Posterior cingulate gyrus (tissue), 11 donors: ENCODE measurements around the gene NKAIN4.
"Not testable (repeated sequence)": the region's sequence is repeated elsewhere in the genome, so short reads cannot be mapped to it uniquely, and the experiment has no call there.

ENCODE experiments used
- DNase-seq, 10 donors: peaks; one replicate each; pipeline versions ENCODE4 v3.0.0 to v3.0.0-alpha.2; 2020 to 2021; ENCODE audit warnings: mixed read lengths in 3 of 10
- intact Hi-C: fragments of 100-400 bp; cut with DNase I; formaldehyde crosslinking; loops from one replicate; pipeline ENCODE4 v1.15.1; 2023

NKAIN4 gene

DNA sequence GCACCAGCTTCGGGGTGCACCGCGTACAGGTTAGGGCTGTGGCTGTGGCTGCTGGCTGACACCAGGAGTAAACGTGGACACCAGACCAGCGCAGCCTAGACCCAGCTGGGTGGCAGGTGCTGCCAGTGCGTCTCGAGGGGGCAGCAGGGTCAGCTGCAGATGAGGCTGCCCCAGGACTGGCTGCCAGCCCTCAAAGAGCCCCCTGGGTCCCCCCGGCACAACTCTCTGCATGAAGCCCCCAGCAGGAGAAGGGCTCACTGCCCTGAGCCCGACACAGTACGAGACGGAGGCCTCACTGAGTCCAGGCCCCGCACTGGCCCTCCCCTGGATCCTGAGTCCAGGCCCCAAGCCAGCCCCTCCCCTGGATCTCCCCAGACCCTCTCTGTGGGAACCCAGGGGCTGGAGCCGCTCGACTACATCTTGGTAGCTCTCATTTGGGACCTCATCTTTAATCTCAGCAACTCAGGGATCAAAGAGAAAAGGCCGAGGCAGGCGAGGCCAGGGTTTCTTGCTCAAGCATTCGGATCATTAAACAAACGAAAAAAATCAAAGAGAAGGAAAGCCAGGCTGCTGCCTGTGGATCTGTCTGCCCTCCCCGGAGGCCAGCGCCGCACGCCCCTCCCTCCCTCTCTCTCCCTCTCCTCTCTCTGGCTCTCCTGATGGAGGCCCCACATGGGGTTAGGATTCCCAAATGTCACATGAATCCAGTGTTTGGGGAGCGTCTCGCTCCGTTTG, 7.0 kb upstream of the NKAIN4 start:
- intact Hi-C loops, result no loop called here
- no peak for DNase-seq

DNA sequence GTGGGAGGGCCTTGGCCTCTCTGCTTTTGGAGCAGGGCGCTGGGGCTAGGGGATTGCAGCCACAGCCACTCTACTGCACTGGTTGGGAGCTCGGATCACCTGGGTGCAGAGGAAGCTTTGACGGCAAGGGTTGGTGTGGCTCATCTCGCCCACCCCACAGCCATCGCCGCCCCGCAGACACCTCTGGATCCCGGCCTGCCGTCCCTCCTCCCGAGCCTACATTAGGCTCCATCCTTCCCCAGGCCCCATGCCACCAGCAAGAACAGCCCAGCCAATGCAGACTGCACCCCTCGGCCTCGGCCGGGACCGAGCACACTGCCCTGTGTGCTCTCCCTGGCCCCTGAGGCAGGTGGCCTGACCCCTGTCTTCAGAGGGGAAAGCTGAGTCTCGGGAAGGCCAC, 6.3 kb upstream of the NKAIN4 start:
- intact Hi-C loops, result no loop called here
- no peak for DNase-seq

DNA sequence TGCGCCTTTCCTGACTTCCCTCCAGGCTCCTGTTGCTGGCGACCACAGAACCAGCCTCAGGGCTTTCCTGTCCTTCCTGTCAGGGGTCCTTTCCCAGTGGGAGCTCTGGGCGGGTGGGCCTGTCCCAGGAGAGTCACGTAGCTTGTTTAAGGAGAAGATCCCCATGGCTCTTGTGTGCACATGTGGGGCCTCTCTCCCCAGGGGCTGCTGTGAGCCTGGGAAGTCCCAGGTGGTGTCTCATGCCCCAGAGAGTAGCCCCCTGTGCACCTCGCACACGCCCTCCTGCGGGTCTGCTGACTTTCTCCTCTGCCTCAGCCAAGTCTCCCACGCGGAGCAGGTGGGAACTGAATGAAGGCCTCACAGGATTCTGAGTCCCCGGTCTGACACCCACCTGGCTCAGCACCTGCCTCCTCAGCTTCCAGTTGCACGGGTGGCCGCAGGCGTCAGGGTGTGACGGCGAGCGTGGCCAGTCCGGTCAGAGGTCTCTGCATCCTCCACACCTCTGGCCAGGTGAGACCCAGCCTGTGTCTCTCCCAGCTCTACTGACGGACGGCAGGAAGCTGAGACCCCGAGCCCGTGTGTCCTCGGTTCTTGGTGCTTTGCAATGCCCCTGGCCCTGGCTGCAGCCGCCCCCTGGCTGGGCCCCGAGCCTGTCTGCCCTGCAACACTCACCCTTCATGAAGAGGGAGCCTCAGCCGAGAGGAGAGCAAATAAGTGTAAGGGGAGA, 5.6 kb upstream of the NKAIN4 start:
- intact Hi-C loops, result no loop called here
- no peak for DNase-seq

DNA sequence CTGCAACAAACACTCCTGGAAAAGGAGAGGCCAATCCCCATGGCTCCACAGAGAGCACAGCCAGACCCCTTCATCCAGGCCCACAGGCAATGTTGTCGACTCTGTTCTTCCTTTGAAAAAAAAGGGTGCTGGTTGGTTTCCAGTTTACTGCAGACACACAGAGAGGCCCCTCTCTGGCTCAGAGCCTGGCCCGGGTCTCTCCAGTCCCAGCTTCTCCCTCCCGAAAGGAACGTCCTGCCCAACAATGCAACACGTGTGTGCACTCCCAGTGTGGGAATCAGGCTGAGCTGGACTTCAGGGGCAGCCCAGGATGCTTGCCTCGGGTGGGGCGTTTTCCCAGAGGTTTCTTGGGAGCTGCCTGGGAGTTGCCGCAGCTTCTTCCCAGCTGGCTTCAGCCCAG, 4.5 kb upstream of the NKAIN4 start:
- intact Hi-C loops, result no loop called here
- DNase-seq, result no peak

GRCh38 chr20:63257629-63258028, 3.4 kb upstream of the NKAIN4 start:
- no peak for DNase-seq
- intact Hi-C loops, result no loop called here

- no peak for DNase-seq
- intact Hi-C loops, result no loop called here
These were observed 2.7 kb upstream of the NKAIN4 start for GRCh38 chr20:63256954-63257353.

DNA sequence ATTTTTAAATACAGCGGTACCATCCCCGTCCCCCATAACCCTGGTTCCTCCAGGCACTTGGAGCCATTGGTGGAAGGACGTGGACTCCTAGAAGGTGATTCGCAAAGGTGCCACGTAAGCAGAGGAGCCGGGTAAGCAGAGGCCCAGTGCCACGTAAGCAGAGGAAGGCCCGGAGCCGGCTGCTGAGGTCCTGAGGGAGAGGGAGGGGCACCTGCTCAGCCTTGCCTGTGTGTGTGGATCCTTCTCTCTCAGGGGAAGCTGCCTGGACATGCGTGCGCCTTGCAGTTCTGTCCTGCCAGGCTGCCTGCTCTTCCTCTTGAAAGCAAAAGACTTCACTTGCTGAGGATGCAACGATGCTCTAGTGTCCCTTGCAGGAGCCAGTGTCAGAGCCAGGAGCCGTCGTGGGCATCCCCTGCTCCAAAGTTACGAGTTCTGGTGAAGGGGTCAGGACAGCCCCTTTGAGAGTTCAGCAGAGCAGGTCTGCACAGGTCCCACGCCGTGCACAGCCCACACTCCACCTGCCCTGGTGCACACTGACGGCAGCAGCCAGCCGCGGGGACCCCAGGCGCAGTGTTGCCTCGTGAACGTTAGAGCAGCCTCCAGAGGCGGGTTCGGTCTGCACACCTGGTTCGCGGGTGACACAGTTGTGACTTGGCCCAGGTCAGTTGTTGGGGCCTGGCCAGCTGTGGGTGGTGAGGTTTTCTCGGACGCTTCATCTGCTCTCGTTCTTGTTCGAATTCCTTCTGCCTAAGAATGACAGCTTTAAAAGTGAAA, 1.9 kb upstream of the NKAIN4 start:
- intact Hi-C loops, result no loop called here
- no peak for DNase-seq

DNA sequence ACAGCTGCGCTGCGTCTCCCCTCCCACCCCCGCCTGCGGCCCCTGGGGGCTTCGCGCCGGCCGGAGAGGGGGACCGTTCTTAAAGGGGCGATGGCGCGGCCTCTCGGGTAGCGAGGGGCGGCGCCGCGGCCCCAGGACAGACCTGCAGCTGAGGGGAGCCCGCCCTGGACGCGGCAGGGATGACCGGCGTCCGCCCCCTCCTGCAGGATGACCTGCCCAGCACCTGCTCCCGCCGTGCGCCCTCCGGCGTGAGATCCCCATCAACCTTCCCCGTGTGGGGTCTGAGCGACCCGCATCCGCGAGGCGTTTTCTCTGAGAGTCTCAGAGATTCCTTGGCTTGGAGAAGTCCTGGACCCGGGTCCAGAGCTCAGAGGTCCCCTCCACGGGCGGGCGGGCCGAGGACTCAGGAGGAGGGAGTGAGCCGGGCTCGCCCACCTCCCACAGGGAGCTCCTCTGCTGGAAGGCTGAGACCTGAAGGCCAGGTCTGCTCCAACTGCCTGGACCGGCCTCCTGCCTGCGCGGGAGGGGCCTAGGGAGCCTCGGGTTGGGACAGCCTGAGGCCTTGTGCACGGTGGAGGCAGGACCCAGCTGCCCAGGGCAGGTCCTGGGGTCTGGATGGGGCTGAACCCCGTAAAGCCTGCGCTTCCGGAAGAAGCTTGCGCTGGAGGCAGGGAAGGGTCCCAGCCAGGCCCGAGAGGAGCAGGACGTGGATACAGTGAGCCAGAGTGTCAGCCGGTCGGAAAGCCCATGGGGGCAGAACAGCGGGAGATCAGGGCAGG, 532 bp upstream of the NKAIN4 start:
- intact Hi-C loops, result no loop called here
- no peak for DNase-seq

GRCh38 chr20:63253438-63254231, 628 bp downstream of the NKAIN4 start:
- peak in 3 of 10 donors; percentile 17 to 28 (median 17) for DNase-seq
- intact Hi-C loops, result no loop called here

- intact Hi-C loops, result no loop called here
- no peak for DNase-seq
These were observed 1.2 kb downstream of the NKAIN4 start for GRCh38 chr20:63253065-63253437.

DNA sequence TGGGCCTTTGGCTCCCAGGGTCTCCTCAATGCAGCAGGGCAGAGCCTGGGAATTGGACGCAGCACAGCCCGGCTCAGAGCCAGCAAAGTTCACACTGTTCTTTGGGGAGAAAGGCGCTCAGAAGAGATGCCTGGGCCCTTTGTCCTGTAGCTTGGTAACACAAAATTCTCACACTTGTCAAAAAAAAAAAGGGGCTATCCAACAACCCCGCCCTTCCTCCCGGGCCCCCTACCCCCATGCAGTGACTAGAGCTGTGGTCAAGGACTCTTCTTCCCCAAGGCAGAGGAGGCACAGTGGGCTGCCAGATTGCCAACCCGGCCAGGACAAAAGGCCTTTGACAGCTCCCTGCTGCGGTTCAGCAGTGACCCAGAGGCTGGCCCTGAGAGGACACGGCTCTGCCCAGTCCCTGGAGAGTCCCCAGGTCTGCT, 2.0 kb downstream of the NKAIN4 start:
- intact Hi-C loops, result no loop called here
- peak in 7 of 10 donors; percentile 15 to 53 (median 40) for DNase-seq

DNA sequence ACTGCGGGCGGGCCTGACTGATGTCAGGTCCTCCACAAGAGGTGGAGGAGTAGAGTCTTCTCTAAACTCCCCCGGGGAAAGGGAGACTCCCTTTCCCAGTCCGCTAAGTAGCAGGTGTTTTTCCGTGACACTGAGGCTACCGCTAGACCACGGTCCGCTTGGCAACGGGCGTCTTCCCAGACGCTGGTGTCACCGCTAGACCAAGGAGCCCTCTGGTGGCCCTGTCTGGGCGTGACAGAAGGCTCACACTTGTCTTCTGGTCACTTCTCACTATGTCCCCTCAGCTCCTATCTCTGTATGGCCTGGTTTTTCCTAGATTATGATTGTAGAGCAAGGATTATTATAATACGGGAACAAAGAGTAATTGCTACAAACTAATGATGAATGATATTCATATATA, 2.9 kb downstream of the NKAIN4 start:
- peak in 4 of 10 donors; percentile 23 to 49 (median 30) for DNase-seq
- intact Hi-C loops, result not testable (repeated sequence)

DNA sequence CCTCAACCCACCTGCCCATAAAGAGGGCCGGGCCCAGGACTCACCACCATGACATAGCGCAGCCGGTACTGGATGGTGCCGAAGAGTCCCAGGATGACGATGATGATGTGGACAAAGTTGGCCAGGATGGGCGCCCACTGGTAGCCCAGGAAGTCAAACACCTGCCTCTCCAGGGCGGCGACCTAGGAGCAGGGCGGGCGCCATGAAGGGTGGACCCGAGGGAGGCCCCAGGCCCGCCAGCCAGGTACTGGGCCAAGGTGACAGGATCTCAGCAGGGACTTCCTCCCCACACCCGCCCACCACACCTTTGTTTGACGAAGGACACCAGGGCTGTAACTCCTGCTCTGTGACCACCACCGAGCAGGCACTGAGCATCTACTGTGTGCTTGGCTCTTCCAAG, 4.4 kb downstream of the NKAIN4 start:
- no peak for DNase-seq
- intact Hi-C loops, result no loop called here

DNA sequence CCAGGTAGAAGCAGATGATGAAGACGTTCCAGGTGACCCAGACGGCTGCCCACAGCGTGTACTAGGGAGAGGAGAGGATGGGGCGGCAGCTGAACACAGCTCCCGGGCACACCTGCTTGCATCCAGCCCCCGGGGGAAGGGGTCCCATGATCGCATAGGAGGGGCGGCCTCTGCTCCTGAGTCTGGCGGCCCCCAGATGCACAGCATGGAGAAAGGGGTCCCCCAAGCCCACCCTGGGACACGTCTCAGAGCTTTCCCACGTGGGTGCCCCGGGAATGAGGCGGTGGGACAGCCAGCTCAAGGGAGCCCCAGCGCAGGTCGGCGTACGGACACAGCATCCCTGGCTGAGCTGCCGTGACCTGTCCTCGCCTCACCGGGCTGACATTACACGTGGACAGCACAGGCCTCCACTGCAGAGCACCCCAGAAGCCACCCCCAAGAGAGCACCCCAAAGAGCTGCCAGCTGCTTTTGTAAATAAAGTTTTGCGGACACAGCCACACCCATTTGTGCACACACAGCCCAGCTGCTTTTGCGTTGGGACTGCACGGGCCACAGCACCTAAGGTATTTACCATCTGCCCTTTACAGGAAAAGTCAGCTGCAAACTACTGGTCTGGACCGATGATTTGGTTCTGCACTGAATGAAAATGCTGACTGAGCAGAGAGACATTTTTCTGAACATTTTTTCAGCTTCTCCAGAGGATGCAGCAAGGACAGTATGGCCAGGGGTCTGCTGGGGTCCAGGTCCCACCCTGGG, 5.2 kb downstream of the NKAIN4 start:
- intact Hi-C loops, result no loop called here
- DNase-seq, result no peak

- intact Hi-C loops, result no loop called here
- DNase-seq, result no peak
These were observed 6.5 kb downstream of the NKAIN4 start for GRCh38 chr20:63247671-63248228.

GRCh38 chr20:63246490-63247288, 7.6 kb downstream of the NKAIN4 start:
- intact Hi-C loops, result no loop called here

DNA sequence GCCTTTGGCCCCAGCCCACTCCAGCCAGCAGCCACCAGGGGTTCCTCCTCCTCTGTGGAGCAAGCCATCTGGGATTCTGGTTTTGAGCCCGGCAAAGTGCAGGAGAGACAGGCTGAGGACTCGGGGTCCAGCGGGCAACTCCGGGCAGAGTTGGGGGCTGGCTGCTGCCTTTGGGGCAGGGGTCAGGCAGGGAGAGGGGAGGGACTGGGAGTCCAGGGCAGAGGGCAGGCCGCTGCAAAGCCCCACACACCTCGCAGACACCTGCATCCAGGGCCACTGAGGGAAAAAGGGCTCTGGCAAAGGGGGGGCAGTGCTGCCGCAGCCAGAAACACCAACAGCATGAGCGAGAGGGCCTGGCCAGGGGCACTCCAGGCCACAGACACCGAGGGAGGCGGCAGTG, 9.8 kb downstream of the NKAIN4 start:
- intact Hi-C loops, result no loop called here
- no peak for DNase-seq

More at GRCh38 chr20:63246490-63247288, 7.6 kb downstream of the NKAIN4 start:
- DNase-seq, result no peak
